ENCODE data around the gene AMACR.

- TF ChIP-seq RAD21 (conservative IDR thresholded peaks at IDR 0.05) (no peak), MXI1 (conservative IDR thresholded peaks at IDR 0.05; ENCODE audit: poor library complexity, severe bottlenecking) (no peak), POLR2AphosphoS5 (IDR thresholded peaks at IDR 0.05) (no peak), EZH2 (IDR thresholded peaks at IDR 0.05; ENCODE audit: borderline replicate concordance, insufficient read depth, low read length, poor library complexity, severe bottlenecking) (no peak), CTCF (IDR thresholded peaks at IDR 0.05; ENCODE audit: poor library complexity, severe bottlenecking) (no peak), TAF1 (IDR thresholded peaks at IDR 0.05; ENCODE audit: low read depth) (no peak), SMC3 (conservative IDR thresholded peaks at IDR 0.05; ENCODE audit: poor library complexity) (no peak), EP300 (conservative IDR thresholded peaks at IDR 0.05; ENCODE audit: poor library complexity, severe bottlenecking) (no peak)
- TF ChIP-seq, protein P1, sequence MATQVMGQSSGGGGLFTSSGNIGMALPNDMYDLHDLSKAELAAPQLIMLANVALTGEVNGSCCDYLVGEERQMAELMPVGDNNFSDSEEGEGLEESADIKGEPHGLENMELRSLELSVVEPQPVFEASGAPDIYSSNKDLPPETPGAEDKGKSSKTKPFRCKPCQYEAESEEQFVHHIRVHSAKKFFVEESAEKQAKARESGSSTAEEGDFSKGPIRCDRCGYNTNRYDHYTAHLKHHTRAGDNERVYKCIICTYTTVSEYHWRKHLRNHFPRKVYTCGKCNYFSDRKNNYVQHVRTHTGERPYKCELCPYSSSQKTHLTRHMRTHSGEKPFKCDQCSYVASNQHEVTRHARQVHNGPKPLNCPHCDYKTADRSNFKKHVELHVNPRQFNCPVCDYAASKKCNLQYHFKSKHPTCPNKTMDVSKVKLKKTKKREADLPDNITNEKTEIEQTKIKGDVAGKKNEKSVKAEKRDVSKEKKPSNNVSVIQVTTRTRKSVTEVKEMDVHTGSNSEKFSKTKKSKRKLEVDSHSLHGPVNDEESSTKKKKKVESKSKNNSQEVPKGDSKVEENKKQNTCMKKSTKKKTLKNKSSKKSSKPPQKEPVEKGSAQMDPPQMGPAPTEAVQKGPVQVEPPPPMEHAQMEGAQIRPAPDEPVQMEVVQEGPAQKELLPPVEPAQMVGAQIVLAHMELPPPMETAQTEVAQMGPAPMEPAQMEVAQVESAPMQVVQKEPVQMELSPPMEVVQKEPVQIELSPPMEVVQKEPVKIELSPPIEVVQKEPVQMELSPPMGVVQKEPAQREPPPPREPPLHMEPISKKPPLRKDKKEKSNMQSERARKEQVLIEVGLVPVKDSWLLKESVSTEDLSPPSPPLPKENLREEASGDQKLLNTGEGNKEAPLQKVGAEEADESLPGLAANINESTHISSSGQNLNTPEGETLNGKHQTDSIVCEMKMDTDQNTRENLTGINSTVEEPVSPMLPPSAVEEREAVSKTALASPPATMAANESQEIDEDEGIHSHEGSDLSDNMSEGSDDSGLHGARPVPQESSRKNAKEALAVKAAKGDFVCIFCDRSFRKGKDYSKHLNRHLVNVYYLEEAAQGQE (IDR thresholded peaks at IDR 0.05; ENCODE audit: borderline replicate concordance), result no peak
Measured at GRCh38 chr5:33976307-33976706, 31.5 kb downstream of the AMACR start.
